ENCODE results near the gene CNNM4. TPM values are rescaled to one million over a fixed set of nuclear protein-coding genes. Genes with fewer than 3 reads are reported as not detected.

Gene CNNM4
- total RNA-seq, 1 experiment from 2014 or later = 14.0 TPM

DNA sequence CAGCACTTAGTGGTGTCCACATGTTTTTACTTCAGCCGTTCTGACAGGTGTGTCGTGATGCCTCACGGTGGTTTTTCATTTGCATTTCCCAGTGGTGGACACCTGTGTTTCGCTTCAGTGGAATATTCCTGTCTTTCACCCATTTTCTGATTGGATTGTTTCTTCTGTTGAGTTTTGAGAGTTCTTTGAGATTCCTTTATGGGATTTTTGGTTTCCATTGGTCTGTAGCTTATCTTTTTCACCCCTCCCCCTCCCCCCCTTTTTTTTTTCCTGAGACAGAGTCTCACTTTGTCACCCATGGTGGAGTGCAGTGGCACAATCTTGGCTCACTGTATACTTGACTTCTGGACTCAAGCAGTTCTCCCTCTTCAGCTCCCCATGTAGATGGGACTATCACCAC lies 75.1 kb downstream of the CNNM4 start (continued):
- TF ChIP-seq, protein P1, sequence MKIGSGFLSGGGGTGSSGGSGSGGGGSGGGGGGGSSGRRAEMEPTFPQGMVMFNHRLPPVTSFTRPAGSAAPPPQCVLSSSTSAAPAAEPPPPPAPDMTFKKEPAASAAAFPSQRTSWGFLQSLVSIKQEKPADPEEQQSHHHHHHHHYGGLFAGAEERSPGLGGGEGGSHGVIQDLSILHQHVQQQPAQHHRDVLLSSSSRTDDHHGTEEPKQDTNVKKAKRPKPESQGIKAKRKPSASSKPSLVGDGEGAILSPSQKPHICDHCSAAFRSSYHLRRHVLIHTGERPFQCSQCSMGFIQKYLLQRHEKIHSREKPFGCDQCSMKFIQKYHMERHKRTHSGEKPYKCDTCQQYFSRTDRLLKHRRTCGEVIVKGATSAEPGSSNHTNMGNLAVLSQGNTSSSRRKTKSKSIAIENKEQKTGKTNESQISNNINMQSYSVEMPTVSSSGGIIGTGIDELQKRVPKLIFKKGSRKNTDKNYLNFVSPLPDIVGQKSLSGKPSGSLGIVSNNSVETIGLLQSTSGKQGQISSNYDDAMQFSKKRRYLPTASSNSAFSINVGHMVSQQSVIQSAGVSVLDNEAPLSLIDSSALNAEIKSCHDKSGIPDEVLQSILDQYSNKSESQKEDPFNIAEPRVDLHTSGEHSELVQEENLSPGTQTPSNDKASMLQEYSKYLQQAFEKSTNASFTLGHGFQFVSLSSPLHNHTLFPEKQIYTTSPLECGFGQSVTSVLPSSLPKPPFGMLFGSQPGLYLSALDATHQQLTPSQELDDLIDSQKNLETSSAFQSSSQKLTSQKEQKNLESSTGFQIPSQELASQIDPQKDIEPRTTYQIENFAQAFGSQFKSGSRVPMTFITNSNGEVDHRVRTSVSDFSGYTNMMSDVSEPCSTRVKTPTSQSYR (CRISPR knock-in tag; IDR thresholded peaks at IDR 0.05) = no peak
- TF ChIP-seq NFATC4 (CRISPR knock-in tag; IDR thresholded peaks at IDR 0.05) = no peak
- TF ChIP-seq ZBTB21 (CRISPR knock-in tag; IDR thresholded peaks at IDR 0.05; ENCODE audit: borderline replicate concordance) = no peak
- no peak for TF ChIP-seq ZNF121 (CRISPR knock-in tag; IDR thresholded peaks at IDR 0.05)
- no peak for TF ChIP-seq JUN (CRISPR knock-in tag; IDR thresholded peaks at IDR 0.05)

GRCh38 chr2:96837575-96837974 lies 76.9 kb downstream of the CNNM4 start:
- ATAC-seq (no peak), DNase-seq (ENCODE audit: low spot score) (no peak)
- Mint-ChIP-seq H3K9me3 (no peaks in the 10 kb centered on the region), H3K27ac (peak overlapping the region; percentile 61; the same call in 1 of the 2 replicates), H3K27me3 (ENCODE audit: low read depth) (no peaks in the 10 kb centered on the region), H3K4me3 (no peak overlapping the region), H3K36me3 (peaks cover 25% of the 10 kb centered on the region), H3K4me1 (peaks cover 19% of the 10 kb centered on the region)
- ChIA-PET CTCF (interaction anchor here (1.3 kb wide), 1 partner anchor 20 kb away, joined by 4 read pairs; the partner anchor contains the start of gene ANKRD39), POLR2A (interaction anchor here (1.1 kb wide), 1 partner anchor 10 kb away, joined by 4 read pairs; no protein-coding TSS in a partner anchor)
- TF ChIP-seq, protein P2, sequence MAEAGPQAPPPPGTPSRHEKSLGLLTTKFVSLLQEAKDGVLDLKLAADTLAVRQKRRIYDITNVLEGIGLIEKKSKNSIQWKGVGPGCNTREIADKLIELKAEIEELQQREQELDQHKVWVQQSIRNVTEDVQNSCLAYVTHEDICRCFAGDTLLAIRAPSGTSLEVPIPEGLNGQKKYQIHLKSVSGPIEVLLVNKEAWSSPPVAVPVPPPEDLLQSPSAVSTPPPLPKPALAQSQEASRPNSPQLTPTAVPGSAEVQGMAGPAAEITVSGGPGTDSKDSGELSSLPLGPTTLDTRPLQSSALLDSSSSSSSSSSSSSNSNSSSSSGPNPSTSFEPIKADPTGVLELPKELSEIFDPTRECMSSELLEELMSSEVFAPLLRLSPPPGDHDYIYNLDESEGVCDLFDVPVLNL (CRISPR knock-in tag; IDR thresholded peaks at IDR 0.05; ENCODE audit: borderline replicate concordance, low read depth) = no peak
- no peak for TF ChIP-seq ESRRA (CRISPR knock-in tag; IDR thresholded peaks at IDR 0.05; ENCODE audit: borderline replicate concordance)
- TF ChIP-seq, protein P3, sequence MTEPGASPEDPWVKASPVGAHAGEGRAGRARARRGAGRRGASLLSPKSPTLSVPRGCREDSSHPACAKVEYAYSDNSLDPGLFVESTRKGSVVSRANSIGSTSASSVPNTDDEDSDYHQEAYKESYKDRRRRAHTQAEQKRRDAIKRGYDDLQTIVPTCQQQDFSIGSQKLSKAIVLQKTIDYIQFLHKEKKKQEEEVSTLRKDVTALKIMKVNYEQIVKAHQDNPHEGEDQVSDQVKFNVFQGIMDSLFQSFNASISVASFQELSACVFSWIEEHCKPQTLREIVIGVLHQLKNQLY (CRISPR knock-in tag; IDR thresholded peaks at IDR 0.05) = no peak
- TF ChIP-seq GTF2I (CRISPR knock-in tag; conservative IDR thresholded peaks at IDR 0.05) = no peak
- TF ChIP-seq, protein P4, sequence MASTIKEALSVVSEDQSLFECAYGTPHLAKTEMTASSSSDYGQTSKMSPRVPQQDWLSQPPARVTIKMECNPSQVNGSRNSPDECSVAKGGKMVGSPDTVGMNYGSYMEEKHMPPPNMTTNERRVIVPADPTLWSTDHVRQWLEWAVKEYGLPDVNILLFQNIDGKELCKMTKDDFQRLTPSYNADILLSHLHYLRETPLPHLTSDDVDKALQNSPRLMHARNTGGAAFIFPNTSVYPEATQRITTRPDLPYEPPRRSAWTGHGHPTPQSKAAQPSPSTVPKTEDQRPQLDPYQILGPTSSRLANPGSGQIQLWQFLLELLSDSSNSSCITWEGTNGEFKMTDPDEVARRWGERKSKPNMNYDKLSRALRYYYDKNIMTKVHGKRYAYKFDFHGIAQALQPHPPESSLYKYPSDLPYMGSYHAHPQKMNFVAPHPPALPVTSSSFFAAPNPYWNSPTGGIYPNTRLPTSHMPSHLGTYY (CRISPR knock-in tag; IDR thresholded peaks at IDR 0.05) = no peak
- TF ChIP-seq ZNF671 (CRISPR knock-in tag; IDR thresholded peaks at IDR 0.05) = no peak
- no peak for TF ChIP-seq ZNF263 (CRISPR knock-in tag; IDR thresholded peaks at IDR 0.05; ENCODE audit: low read depth)
- TF ChIP-seq SP1 (CRISPR knock-in tag; conservative IDR thresholded peaks at IDR 0.05) = no peak
- TF ChIP-seq MYBL2 (CRISPR knock-in tag; IDR thresholded peaks at IDR 0.05) = no peak
- TF ChIP-seq AR (CRISPR knock-in tag; IDR thresholded peaks at IDR 0.05) = no peak
- no peak for TF ChIP-seq CDX4 (CRISPR knock-in tag; IDR thresholded peaks at IDR 0.05; ENCODE audit: borderline replicate concordance)
- TF ChIP-seq ELF4 (CRISPR knock-in tag; IDR thresholded peaks at IDR 0.05; ENCODE audit: low read depth) = no peak
- TF ChIP-seq NFE2L1 (CRISPR knock-in tag; IDR thresholded peaks at IDR 0.05) = no peak
- TF ChIP-seq ZNF317 (CRISPR knock-in tag; IDR thresholded peaks at IDR 0.05; ENCODE audit: borderline replicate concordance, low read depth) = no peak
- no peak for TF ChIP-seq AFF4 (CRISPR knock-in tag; IDR thresholded peaks at IDR 0.05; ENCODE audit: borderline replicate concordance)
- no peak for TF ChIP-seq ZNF423 (CRISPR knock-in tag; IDR thresholded peaks at IDR 0.05)
- no peak for TF ChIP-seq ZBTB21 (CRISPR knock-in tag; IDR thresholded peaks at IDR 0.05; ENCODE audit: borderline replicate concordance)
- no peak for TF ChIP-seq ATF3 (CRISPR knock-in tag; conservative IDR thresholded peaks at IDR 0.05)

All from WTC11 (cell line).